Panc1 (cell line): ENCODE results near the gene DDX25.

Source experiments
- CTCF ChIP-seq: fragments of 450-650 bp; IDR thresholded peaks from 2 replicates; pipeline ENCODE4 v1.5.1; 2017; ENCODE audit warnings: mild to moderate bottlenecking
- POLR2AphosphoS5 ChIP-seq: IDR thresholded peaks from 2 replicates; pipeline ENCODE4 v1.6.1; 2012; ENCODE audit warnings: mild to moderate bottlenecking, low read depth, low read length, moderate library complexity

DNA sequence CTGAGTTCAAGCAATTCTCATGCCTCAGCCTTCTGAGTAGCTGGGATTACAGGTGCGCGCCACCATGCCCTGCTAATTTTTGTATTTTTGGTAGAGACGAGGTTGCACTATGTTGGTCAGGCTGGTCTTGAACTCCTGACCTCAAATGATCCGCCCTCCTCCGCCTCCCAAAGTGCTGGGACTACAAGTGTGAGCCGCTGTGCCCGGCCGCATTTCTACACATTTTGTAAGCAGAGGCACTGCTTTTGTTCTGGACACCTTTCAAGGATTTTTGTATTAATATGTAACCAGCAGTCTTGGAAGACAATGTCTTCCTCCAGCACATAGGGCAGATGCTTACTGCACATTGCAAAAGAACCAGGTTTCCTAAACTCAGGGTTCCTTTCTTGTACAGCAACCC is 30.2 kb downstream of the DDX25 start:
- TF ChIP-seq POLR2AphosphoS5 (no peak), CTCF (no peak)
